ENCODE results near the gene NELL2.

The NELL2 gene

GRCh38 chr12:44627387-44628166, 248.5 kb downstream of the NELL2 start:
- no peak for DNase-seq (ENCODE audit: low read depth in 4 of 4, low spot score in 1 of 4)

- no peak for DNase-seq (ENCODE audit: low read depth in 4 of 4, low spot score in 1 of 4)
Measured at GRCh38 chr12:44626883-44627282, 249.2 kb downstream of the NELL2 start.

GRCh38 chr12:44618946-44619345, 257.2 kb downstream of the NELL2 start:
- DNase-seq (ENCODE audit: low read depth in 4 of 4, low spot score in 1 of 4) = no peak

- no peak for DNase-seq (ENCODE audit: low read depth in 4 of 4, low spot score in 1 of 4)
Measured at GRCh38 chr12:44616402-44616801, 259.7 kb downstream of the NELL2 start.

- DNase-seq (ENCODE audit: low read depth in 4 of 4, low spot score in 1 of 4) = no peak
Measured at GRCh38 chr12:44611538-44611937, 264.6 kb downstream of the NELL2 start.

- DNase-seq (ENCODE audit: low read depth in 4 of 4, low spot score in 1 of 4) = no peak
Measured at GRCh38 chr12:44603701-44604100, 272.4 kb downstream of the NELL2 start.

- no peak for DNase-seq (ENCODE audit: low read depth in 4 of 4, low spot score in 1 of 4)
Measured at GRCh38 chr12:44592626-44593025, 283.5 kb downstream of the NELL2 start.

- DNase-seq (ENCODE audit: low read depth in 4 of 4, low spot score in 1 of 4) = no peak
Measured at GRCh38 chr12:44589697-44590096, 286.4 kb downstream of the NELL2 start.

GRCh38 chr12:44588651-44589050, 287.5 kb downstream of the NELL2 start:
- DNase-seq (ENCODE audit: low read depth in 4 of 4, low spot score in 1 of 4) = no peak

GRCh38 chr12:44584625-44585024, 291.5 kb downstream of the NELL2 start:
- no peak for DNase-seq (ENCODE audit: low read depth in 4 of 4, low spot score in 1 of 4)

GRCh38 chr12:44582521-44582920, 293.6 kb downstream of the NELL2 start:
- DNase-seq (ENCODE audit: low read depth in 4 of 4, low spot score in 1 of 4) = no peak

GRCh38 chr12:44581642-44582242, 294.4 kb downstream of the NELL2 start:
- no peak for DNase-seq (ENCODE audit: low read depth in 4 of 4, low spot score in 1 of 4)

- DNase-seq (ENCODE audit: low read depth in 4 of 4, low spot score in 1 of 4) = no peak
Measured at GRCh38 chr12:44574586-44574985, 301.5 kb downstream of the NELL2 start.

GRCh38 chr12:44573723-44574122, 302.4 kb downstream of the NELL2 start:
- no peak for DNase-seq (ENCODE audit: low read depth in 4 of 4, low spot score in 1 of 4)

- DNase-seq (ENCODE audit: low read depth in 4 of 4, low spot score in 1 of 4) = no peak
Measured at GRCh38 chr12:44571006-44571550, 305.0 kb downstream of the NELL2 start.

GRCh38 chr12:44570036-44570583, 306.0 kb downstream of the NELL2 start:
- no peak for DNase-seq (ENCODE audit: low read depth in 4 of 4, low spot score in 1 of 4)

- no peak for DNase-seq (ENCODE audit: low read depth in 4 of 4, low spot score in 1 of 4)
Measured at GRCh38 chr12:44565163-44565562, 311.0 kb downstream of the NELL2 start.

- no peak for DNase-seq (ENCODE audit: low read depth in 4 of 4, low spot score in 1 of 4)
Measured at GRCh38 chr12:44563486-44563885, 312.6 kb downstream of the NELL2 start.

GRCh38 chr12:44558340-44559100, 317.6 kb downstream of the NELL2 start:
- DNase-seq (ENCODE audit: low read depth in 4 of 4, low spot score in 1 of 4) = no peak

GRCh38 chr12:44555454-44555853, 320.7 kb downstream of the NELL2 start:
- DNase-seq (ENCODE audit: low read depth in 4 of 4, low spot score in 1 of 4) = no peak

- no peak for DNase-seq (ENCODE audit: low read depth in 4 of 4, low spot score in 1 of 4)
Measured at GRCh38 chr12:44551631-44552030, 324.5 kb downstream of the NELL2 start.

- DNase-seq (ENCODE audit: low read depth in 4 of 4, low spot score in 1 of 4) = no peak
Measured at GRCh38 chr12:44550377-44550776, 325.7 kb downstream of the NELL2 start.
